Pancreas (tissue), 10 donors: Measurements from ENCODE around the gene PAPSS2. TPM values are rescaled to one million over a fixed set of nuclear protein-coding genes. Genes with fewer than 3 reads are reported as not detected.
"Not testable (repeated sequence)": the region's sequence is repeated elsewhere in the genome, so short reads cannot be mapped to it uniquely, and the experiment has no call there.

Experiments
- ATAC-seq, 4 donors: fragments of 200-7000 bp; cut with Tn5 transposase; one replicate each; pipeline versions ENCODE4 v1.8.0 to v1.9.1; 2020; ENCODE audit warnings: mild to moderate bottlenecking in 4 of 4, moderate library complexity in 4 of 4
- DNase-seq, 6 donors: peaks; one replicate each; pipeline ENCODE4 v3.0.0-alpha.2; 2020
- FAIRE-seq: peaks from 2 replicates; lab custom pipeline; 2012; peaks lifted over from hg19 to GRCh38; lab: Jason Lieb, UNC
- H3K27ac ChIP-seq, 4 donors: fragments of 200-600 bp; sonication (generic); 1 replicate in 3 of 4; 2 replicates in 1 of 4; pipeline versions ENCODE4 v1.5.0 to v1.8.0; 2020
- H3K27me3 ChIP-seq, 4 donors: fragments of 200-600 bp; one replicate each; pipeline ENCODE4 v1.8.0; 2021
- H3K36me3 ChIP-seq, 3 donors: fragments of 200-600 bp; sonication (generic) in 1 of 3; one replicate each; pipeline versions ENCODE4 v1.5.0 to v1.8.0; 2020 to 2021
- H3K4me1 ChIP-seq, 3 donors: fragments of 200-600 bp; one replicate each; pipeline ENCODE4 v1.8.0; 2021
- H3K4me3 ChIP-seq, 4 donors: fragments of 200-600 bp; sonication (generic) in 2 of 4; one replicate each; pipeline versions ENCODE4 v1.5.0 to v1.8.0; 2020 to 2021
- H3K9me3 ChIP-seq, 4 donors: fragments of 200-600 bp; one replicate each; pipeline ENCODE4 v1.8.0; 2021
- WGBS, 2 donors: extraction: QIAGEN DNeasy Blood & Tissue Kit; methylation state at CpG; one replicate each; pipeline ENCODE4 v1.1.7; 2013; 5-methylcytosine and 5-hydroxymethylcytosine counted together
- intact Hi-C, 3 donors: fragments of 100-400 bp; cut with DNase I; formaldehyde crosslinking; loops; one replicate each; pipeline versions ENCODE4 v1.11.1 to v1.14.2; 2022
- polyA plus RNA-seq, 2 donors: library from polyadenylated mRNA; stranded (reverse); fragments of 200-250 nt; gene quantifications; one replicate each; pipeline ENCODE4 v1.2.3, GENCODE V29; 2013
- total RNA-seq, 6 donors: library from RNA; stranded (reverse); fragmentation: NEBNext Ultra II Directional in 4 of 6; extraction: Animal tissue kit (Norgen Biotek cat#: 25700) in 4 of 6; gene quantifications; one replicate each; pipeline versions ENCODE4 v1.2.1 to v1.2.4, GENCODE V29; 2021 to 2023
- TF ChIP-seq, protein P1 (sequence below), 4 donors: fragments of 200-600 bp; sonication (generic) in 3 of 4; IDR thresholded peaks; one replicate each; pipeline versions ENCODE4 v1.5.0 to v1.8.0; 2021; ENCODE audit warnings: antibody characterized with exemption in 4 of 4
- donor health status: healthy with polysubstance abuse.
- donor health status: DM: no; HTN: no; CAD: no; lungs with moderate emphysema.
- donor health status: DM: no; HTN: no; CAD: no.
- donor health status: control.
- donor health status: control.
- donor health status: Bipolar disorder and iron deficiency.
- donor health status: DM: yes; HTN: yes; CAD: no.
- donor health status: DM: no; HTN: no; CAD: no.
- donor health status: DM: no; HTN: no; CAD: no.
- donor health status: DM: yes; HTN: yes; CAD: no.

The PAPSS2 gene
- total and polyA plus RNA-seq, 8 donors: 10.0 to 54.7 (median 39.9) TPM

DNA sequence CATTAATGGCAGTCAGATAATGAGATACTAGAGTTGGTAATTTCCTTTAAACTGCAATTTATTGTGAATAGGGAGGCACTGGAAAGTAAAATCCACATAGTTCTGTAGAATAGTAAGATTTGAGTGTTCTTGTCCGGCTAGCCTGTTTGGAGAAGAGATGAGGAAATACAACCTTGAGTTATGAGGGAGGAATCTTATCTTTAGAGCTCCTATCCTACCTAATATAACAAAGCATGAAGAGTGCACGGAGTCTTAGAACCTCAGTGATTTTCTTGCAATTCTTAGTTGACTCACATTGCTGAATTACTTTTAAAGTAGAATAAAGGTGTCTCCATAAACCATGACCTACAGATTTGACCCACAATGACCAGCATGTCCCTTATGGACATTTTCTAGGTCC is 84.9 kb downstream of the PAPSS2 start:
- TF ChIP-seq, protein P1, sequence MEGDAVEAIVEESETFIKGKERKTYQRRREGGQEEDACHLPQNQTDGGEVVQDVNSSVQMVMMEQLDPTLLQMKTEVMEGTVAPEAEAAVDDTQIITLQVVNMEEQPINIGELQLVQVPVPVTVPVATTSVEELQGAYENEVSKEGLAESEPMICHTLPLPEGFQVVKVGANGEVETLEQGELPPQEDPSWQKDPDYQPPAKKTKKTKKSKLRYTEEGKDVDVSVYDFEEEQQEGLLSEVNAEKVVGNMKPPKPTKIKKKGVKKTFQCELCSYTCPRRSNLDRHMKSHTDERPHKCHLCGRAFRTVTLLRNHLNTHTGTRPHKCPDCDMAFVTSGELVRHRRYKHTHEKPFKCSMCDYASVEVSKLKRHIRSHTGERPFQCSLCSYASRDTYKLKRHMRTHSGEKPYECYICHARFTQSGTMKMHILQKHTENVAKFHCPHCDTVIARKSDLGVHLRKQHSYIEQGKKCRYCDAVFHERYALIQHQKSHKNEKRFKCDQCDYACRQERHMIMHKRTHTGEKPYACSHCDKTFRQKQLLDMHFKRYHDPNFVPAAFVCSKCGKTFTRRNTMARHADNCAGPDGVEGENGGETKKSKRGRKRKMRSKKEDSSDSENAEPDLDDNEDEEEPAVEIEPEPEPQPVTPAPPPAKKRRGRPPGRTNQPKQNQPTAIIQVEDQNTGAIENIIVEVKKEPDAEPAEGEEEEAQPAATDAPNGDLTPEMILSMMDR (IDR thresholded peaks at IDR 0.05): no peak
- peaks cover 0 to 16% (median 0%) of the 10 kb centered on the region in 3 donors for H3K36me3 ChIP-seq
- intact Hi-C loops: no loop called here
- 85 to 88% methylated on average over 2 of the region's 2 CpGs for WGBS, 2 donors
- H3K4me1 ChIP-seq: peaks cover 5 to 14% (median 7%) of the 10 kb centered on the region in 3 donors
- no peak for ATAC-seq
- no peak overlapping the region for H3K27ac ChIP-seq
- DNase-seq: no peak
- no peaks in the 10 kb centered on the region for H3K27me3 ChIP-seq
- no peak for FAIRE-seq
- no peak overlapping the region for H3K4me3 ChIP-seq
- no peaks in the 10 kb centered on the region for H3K9me3 ChIP-seq

DNA sequence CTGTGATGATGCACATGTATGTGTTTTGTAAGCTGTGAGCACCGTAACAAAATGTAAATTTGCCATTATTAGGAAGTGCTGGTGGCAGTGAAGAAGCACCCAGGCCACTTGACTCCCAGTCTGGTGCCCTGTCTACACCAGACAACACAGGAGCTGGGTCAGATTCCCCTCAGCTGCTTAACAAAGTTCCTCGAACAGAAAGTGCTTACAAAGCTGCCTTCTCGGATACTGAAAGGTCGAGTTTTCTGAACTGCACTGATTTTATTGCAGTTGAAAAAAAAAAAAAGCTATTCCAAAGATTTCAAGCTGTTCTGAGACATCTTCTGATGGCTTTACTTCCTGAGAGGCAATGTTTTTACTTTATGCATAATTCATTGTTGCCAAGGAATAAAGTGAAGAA is 87.2 kb downstream of the PAPSS2 start:
- WGBS, 2 donors: 74 to 79% methylated on average over 4 of the region's 4 CpGs
- Histone ChIP-seq H3K4me1 (no peaks in the 10 kb centered on the region), H3K36me3 (peaks cover 0 to 16% (median 0%) of the 10 kb centered on the region in 3 donors), H3K27ac (no peak overlapping the region), H3K4me3 (no peak overlapping the region), H3K9me3 (no peaks in the 10 kb centered on the region), H3K27me3 (no peaks in the 10 kb centered on the region)
- DNase-seq (no peak), FAIRE-seq (no peak), ATAC-seq (no peak)
- intact Hi-C loops: no loop called here
- TF ChIP-seq, protein P1 (IDR thresholded peaks at IDR 0.05): no peak

DNA sequence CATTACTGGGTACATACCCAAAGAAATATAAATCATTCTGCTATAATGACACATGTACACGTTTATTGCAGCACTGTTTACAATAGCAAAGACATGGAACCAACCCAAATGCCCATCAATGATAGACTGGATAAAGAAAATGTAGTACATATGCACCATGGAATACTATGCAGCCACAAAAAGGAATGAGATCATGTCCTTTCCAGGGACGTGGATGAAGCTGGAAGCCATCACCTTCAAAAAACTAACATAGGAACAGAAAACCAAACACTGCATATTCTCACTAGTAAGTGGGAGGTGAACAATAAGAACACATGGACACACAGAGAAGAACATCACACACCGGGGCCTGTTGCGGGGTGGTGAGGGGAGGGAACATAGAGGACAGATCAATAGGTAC is 88.6 kb downstream of the PAPSS2 start:
- ATAC-seq, intact Hi-C loops, DNase-seq, H3K27me3 ChIP-seq, H3K4me1 ChIP-seq, H3K9me3 ChIP-seq, FAIRE-seq, H3K27ac ChIP-seq, H3K4me3 ChIP-seq: not testable (repeated sequence)
- peaks cover 0 to 14% (median 0%) of the 10 kb centered on the region in 3 donors for H3K36me3 ChIP-seq
- WGBS, 2 donors: 78 to 83% methylated on average over 4 of the region's 4 CpGs

DNA sequence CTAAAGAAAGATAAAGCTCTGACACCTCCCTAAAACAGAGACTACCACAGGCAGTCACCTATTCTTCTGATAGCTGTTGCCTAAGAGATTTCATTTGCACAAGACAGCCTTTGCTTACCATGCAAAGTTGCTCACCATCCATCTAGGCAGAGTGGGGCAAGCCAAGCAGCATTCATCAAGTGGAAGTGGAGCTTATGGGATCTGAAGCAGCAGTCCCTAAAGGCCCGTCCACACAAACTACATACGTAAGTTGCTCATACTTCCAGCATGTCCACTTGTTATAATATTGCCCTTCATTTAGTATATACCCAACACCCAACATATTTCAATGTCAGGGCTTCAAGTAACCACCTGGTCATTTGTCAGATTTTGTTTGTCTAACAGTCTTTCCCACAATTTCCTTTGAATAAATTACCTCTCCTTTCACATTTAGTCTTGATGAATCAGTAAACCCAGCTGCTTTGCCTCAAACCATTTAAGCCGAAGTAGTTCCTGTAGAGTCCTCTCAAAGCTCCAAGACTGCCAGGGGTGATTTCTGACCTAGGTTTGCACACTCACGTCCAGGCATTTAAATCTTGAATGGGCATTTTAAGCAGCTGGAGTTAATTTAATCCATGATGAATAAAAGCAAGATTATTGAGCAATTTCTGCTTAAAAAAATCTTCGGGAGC is 90.5 kb downstream of the PAPSS2 start:
- Histone ChIP-seq H3K9me3 (no peaks in the 10 kb centered on the region), H3K36me3 (peaks cover 0 to 9% (median 0%) of the 10 kb centered on the region in 3 donors), H3K27ac (no peak overlapping the region), H3K4me1 (no peaks in the 10 kb centered on the region), H3K27me3 (no peaks in the 10 kb centered on the region), H3K4me3 (no peak overlapping the region)
- 64 to 70% methylated on average over 5 of the region's 5 CpGs for WGBS, 2 donors
- no peak for DNase-seq
- ATAC-seq: peak in 3 of 4 donors; percentile 20 to 54 (median 47)
- TF ChIP-seq, protein P1 (IDR thresholded peaks at IDR 0.05): no peak
- intact Hi-C loops: no loop called here
- FAIRE-seq: no peak

DNA sequence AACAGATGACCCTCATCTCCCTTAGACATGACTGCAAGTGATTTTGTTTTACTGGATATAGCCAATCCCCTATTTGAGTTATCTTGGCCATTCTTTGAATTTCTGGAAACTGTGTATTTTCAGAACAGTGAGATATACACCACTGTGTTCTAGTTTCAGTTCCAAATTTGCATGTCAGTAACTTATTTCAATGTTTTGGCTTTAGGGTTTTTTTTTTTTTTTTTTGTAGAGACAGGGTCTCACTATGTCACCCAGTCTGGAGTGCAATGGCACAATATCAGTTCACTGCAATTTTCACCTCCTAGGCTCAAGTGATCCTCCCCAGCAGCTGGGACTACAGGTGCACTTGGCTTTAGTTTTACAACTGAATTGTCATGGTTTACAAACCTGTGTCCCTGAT is 91.1 kb downstream of the PAPSS2 start:
- H3K4me3 ChIP-seq: no peak overlapping the region
- no peaks in the 10 kb centered on the region for H3K9me3 ChIP-seq
- no peaks in the 10 kb centered on the region for H3K4me1 ChIP-seq
- no peak overlapping the region for H3K27ac ChIP-seq
- FAIRE-seq (no peak), ATAC-seq (peak in 1 of 4 donors; percentile 15), DNase-seq (no peak)
- TF ChIP-seq, protein P1 (IDR thresholded peaks at IDR 0.05): no peak
- H3K27me3 ChIP-seq: no peaks in the 10 kb centered on the region
- intact Hi-C loops: no loop called here
- H3K36me3 ChIP-seq: peaks cover 0 to 14% (median 0%) of the 10 kb centered on the region in 3 donors
